Urinary bladder (tissue), 4 donors: ENCODE data around the gene UGT1A8. TPM values are rescaled to one million over a fixed set of nuclear protein-coding genes. Genes with fewer than 3 reads are reported as not detected.
"Not testable (repeated sequence)": the region's sequence is repeated elsewhere in the genome, so short reads cannot be mapped to it uniquely, and the experiment has no call there.

Experiments
- DNase-seq: peaks from one replicate; pipeline ENCODE4 v3.0.0-alpha.2; 2015; ENCODE audit errors: extremely low spot score
- H3K27ac ChIP-seq: one replicate; pipeline ENCODE4 v1.5.1; 2013; ENCODE audit warnings: low read depth, mild to moderate bottlenecking, moderate library complexity
- H3K36me3 ChIP-seq: one replicate; pipeline ENCODE4 v1.6.1; 2013; ENCODE audit warnings: mild to moderate bottlenecking, moderate library complexity; ENCODE audit not compliant: insufficient read depth
- H3K4me1 ChIP-seq: one replicate; pipeline ENCODE4 v1.6.1; 2013; ENCODE audit warnings: mild to moderate bottlenecking, moderate library complexity; ENCODE audit not compliant: insufficient read depth
- H3K4me3 ChIP-seq: one replicate; pipeline ENCODE4 v1.5.1; 2013; ENCODE audit warnings: low read depth, low read length
- WGBS: extraction: QIAGEN DNeasy Blood & Tissue Kit; methylation state at CpG from one replicate; pipeline ENCODE4 v1.1.7; 2013; 5-methylcytosine and 5-hydroxymethylcytosine counted together
- polyA plus RNA-seq: library from polyadenylated mRNA; stranded (reverse); fragments of 200-250 nt; gene quantifications from one replicate; pipeline ENCODE4 v1.2.3, GENCODE V29; 2013
- total RNA-seq: library from RNA; depleted of rRNA; stranded (reverse); fragments of >200 nt; gene quantifications from one replicate; pipeline ENCODE4 v1.2.3, GENCODE V29; 2014
- donor health status: healthy with polysubstance abuse.
- donor health status: healthy.

UGT1A8 gene
- total RNA-seq (0.16 TPM), polyA plus RNA-seq (0.56 TPM)

GRCh38 chr2:233617476-233617875 lies at the start of gene UGT1A8:
Gene UGT1A8, plus strand, starts transcription at chr2:233617633. Its CDS starts 75 bp downstream, at chr2:233617708.
- 74% methylated on average over 5 of the region's 5 CpGs for WGBS
- not testable (repeated sequence) for H3K4me1 ChIP-seq, H3K4me3 ChIP-seq, H3K36me3 ChIP-seq, H3K27ac ChIP-seq, DNase-seq

DNA sequence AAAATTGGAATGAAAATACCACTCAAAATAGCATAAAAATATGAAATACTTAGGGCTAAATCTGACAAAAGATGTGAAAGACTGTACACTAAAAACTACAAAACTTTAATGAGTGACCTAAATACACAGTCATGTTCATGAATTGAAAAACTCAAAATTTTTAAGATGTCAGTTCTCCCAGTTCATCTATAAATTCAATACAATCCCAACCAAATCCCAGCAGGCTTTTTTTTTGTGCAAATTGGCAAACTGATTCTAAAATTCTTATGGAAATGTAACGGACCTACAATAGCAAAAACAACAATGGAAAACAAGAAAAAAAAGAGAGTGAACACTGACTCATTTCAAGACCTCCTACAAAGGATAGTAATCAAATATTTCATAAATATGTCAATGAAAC lies 46.4 kb upstream of the UGT1A8 start:
- Histone ChIP-seq H3K27ac (no peak overlapping the region), H3K4me3 (no peak overlapping the region), H3K36me3 (no peaks in the 10 kb centered on the region), H3K4me1 (no peaks in the 10 kb centered on the region)
- DNase-seq = no peak
- 56% methylated on average over 1 of the region's 1 CpG for WGBS

- Histone ChIP-seq H3K4me1 (no peaks in the 10 kb centered on the region), H3K27ac (no peak overlapping the region), H3K4me3 (no peak overlapping the region), H3K36me3 (no peaks in the 10 kb centered on the region)
- no peak for DNase-seq
- 77% methylated on average over 2 of the region's 2 CpGs for WGBS
Observed at GRCh38 chr2:233571462-233571861, 46.0 kb upstream of the UGT1A8 start.

DNA sequence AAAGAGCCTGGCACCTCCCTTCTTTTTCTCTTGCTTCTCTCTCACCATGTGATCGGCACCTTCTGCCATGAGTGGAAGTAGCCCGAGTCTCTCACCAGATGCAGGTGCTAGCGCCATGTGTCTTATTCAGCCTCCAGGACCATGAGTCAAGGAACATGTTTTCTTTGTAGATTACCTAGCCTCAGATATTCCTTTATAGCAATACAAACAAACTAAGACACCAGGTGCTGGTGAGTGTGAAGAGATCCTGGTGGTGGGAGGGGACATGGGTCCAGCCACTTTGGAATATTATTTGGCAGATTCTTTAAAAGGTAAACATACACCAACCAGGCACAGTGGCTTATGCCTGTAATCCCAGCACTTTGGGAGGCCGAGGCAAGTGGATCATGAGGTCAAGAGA lies 45.0 kb upstream of the UGT1A8 start:
- no peak overlapping the region for H3K4me3 ChIP-seq
- H3K4me1 ChIP-seq = no peaks in the 10 kb centered on the region
- H3K27ac ChIP-seq = no peak overlapping the region
- no peaks in the 10 kb centered on the region for H3K36me3 ChIP-seq
- DNase-seq = no peak
- WGBS = 81% methylated on average over 4 of the region's 4 CpGs

DNA sequence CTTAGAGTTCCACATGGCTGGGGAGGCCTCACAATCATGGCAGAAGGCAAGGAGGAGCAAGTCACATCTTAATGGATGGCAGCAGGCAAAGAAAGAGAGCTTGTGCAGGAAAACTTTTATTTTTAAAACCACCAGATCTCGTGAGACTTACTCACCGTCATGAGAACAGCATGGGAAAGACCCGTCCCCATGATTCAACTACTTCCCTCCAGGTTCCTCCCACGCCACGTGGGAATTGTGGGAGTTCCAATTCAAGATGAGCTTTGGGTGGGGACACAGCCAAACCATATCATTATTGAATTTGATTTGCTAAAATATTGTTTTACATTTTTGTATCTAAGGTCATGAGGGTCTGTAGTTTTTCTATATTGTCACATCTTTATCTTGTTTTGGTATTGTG lies 40.1 kb upstream of the UGT1A8 start:
- WGBS = 61% methylated on average over 5 of the region's 5 CpGs
- not testable (repeated sequence) for H3K4me3 ChIP-seq, DNase-seq, H3K36me3 ChIP-seq, H3K4me1 ChIP-seq, H3K27ac ChIP-seq

- not testable (repeated sequence) for H3K36me3 ChIP-seq, H3K27ac ChIP-seq, H3K4me1 ChIP-seq, H3K4me3 ChIP-seq, DNase-seq
- WGBS = 80% methylated on average over 34 of the region's 35 CpGs
Observed at GRCh38 chr2:233583217-233583965, 34.0 kb upstream of the UGT1A8 start.

DNA sequence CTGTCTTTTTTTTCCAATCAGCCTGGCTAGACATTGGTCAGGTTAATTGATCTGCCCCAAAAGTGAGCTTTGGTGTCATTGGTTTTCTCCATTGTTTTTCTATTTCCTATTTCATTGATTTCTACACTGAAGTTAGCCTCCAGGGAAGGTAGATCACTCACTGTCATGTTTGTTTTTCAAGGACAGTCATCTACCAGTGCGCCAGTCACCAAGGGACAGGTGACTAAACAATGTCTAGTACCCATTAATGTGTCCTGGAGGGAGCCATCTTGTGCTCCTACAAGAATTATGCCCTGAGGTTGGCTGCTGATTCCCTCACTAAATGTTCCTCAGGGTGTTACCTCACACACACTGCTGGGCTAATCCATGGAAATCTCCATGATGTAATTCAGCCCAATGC lies 33.2 kb upstream of the UGT1A8 start:
- H3K36me3 ChIP-seq = no peaks in the 10 kb centered on the region
- 87% methylated on average over 1 of the region's 1 CpG for WGBS
- no peak overlapping the region for H3K4me3 ChIP-seq
- DNase-seq = no peak
- no peak overlapping the region for H3K27ac ChIP-seq
- H3K4me1 ChIP-seq = no peaks in the 10 kb centered on the region

GRCh38 chr2:233588400-233588799 lies 29.0 kb upstream of the UGT1A8 start:
- Histone ChIP-seq H3K4me3 (no peak overlapping the region), H3K36me3 (no peaks in the 10 kb centered on the region), H3K27ac (no peak overlapping the region), H3K4me1 (no peaks in the 10 kb centered on the region)
- no peak for DNase-seq
- WGBS = 81% methylated on average over 2 of the region's 2 CpGs

DNA sequence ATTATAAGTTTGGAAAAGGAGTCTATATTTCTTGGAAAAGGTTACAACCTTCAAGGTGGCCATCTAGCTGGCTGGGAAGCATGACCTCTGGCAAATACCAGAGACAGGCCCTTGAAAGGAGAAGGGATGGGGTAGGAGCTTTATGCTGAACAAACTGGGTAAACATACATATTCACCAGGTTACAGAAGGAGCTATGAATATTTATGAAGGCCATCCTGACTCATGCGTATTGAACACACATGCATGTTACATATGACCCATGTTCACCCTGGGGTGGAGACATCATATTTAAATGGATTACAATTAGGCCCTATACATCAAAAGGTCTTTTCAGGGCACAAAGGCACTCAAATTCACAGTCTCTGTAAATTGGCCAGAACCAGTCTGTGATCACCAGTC lies 24.7 kb upstream of the UGT1A8 start:
- H3K4me1 ChIP-seq, H3K36me3 ChIP-seq, H3K27ac ChIP-seq, H3K4me3 ChIP-seq, DNase-seq: not testable (repeated sequence)
- WGBS = 98% methylated on average over 1 of the region's 1 CpG

- H3K36me3 ChIP-seq = no peaks in the 10 kb centered on the region
- WGBS = 85% methylated on average over 8 of the region's 8 CpGs
- no peak overlapping the region for H3K4me3 ChIP-seq
- H3K4me1 ChIP-seq = no peaks in the 10 kb centered on the region
- H3K27ac ChIP-seq = no peak overlapping the region
- DNase-seq = no peak
Observed at GRCh38 chr2:233593201-233593600, 24.2 kb upstream of the UGT1A8 start.

- Histone ChIP-seq H3K4me3 (no peak overlapping the region), H3K27ac (no peak overlapping the region), H3K36me3 (no peaks in the 10 kb centered on the region), H3K4me1 (no peaks in the 10 kb centered on the region)
- 46% methylated on average over 1 of the region's 1 CpG for WGBS
- DNase-seq = no peak
Observed at GRCh38 chr2:233597522-233597921, 19.9 kb upstream of the UGT1A8 start.

DNA sequence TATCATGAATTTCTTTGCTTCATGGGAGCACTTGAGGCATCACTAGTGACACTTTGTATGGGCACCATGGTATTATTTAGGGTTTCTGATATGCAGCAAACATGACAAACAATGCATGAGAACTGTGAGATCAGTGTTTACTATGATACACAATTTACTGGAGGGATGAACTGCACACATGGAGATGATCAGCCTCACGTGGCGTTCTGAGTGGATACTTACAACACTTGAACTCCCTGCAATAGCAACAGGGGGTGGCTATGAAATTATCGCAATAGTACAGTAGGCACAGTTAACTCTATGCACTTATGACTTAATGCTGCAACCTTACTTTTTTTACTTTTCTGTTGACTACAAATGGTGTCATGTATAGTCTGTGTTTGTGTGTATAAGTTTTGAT lies 18.5 kb upstream of the UGT1A8 start:
- 76% methylated on average over 3 of the region's 3 CpGs for WGBS
- Histone ChIP-seq H3K27ac (no peak overlapping the region), H3K4me1 (no peaks in the 10 kb centered on the region), H3K4me3 (no peak overlapping the region), H3K36me3 (no peaks in the 10 kb centered on the region)
- DNase-seq = no peak

DNA sequence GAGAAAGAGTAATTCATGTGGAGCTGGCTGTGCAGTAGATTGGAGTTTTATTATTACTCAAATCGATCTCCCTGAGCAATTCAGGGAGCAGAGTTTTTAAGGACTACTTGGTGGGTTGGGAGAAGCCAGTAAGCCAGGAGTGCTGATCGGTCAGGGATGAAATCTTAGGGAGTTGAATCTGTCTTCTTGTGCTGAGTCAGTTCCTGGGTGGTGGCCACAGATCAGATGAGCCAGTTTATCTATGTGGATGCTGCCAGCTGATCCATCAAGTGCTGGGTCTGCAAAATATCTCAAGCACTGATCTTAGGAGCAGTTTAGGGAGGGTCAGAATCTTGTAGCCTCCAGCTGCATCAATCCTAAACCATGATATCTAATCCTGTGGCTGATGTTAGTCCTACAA lies 17.0 kb upstream of the UGT1A8 start:
- 59% methylated on average over 2 of the region's 2 CpGs for WGBS

GRCh38 chr2:233602076-233602475 lies 15.4 kb upstream of the UGT1A8 start:
- Histone ChIP-seq H3K36me3 (no peaks in the 10 kb centered on the region), H3K4me1 (no peaks in the 10 kb centered on the region), H3K27ac (no peak overlapping the region), H3K4me3 (no peak overlapping the region)
- 90% methylated on average over 1 of the region's 1 CpG for WGBS
- no peak for DNase-seq

More for the DNA sequence above, 17.0 kb upstream of the UGT1A8 start:
- H3K4me1 ChIP-seq = no peaks in the 10 kb centered on the region
- H3K27ac ChIP-seq = no peak overlapping the region
- no peak for DNase-seq
- no peaks in the 10 kb centered on the region for H3K36me3 ChIP-seq
- no peak overlapping the region for H3K4me3 ChIP-seq

DNA sequence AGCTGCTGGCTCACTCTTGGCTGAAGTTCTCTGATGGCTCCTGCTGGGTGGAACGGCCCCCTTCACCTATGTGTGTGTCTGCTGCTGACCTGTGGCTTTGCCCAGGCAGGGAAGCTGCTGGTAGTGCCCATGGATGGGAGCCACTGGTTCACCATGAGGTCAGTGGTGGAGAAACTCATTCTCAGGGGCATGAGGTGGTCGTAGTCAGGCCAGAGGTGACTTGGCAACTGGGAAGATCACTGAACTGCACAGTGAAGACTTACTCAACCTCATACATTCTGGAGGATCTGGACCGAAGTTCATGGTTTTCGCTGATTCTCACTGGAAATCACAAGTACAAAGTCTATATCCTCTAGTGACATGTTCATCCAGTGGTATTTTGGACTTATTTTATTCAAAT lies 13.9 kb upstream of the UGT1A8 start:
- no peak overlapping the region for H3K27ac ChIP-seq
- no peaks in the 10 kb centered on the region for H3K4me1 ChIP-seq
- H3K4me3 ChIP-seq = no peak overlapping the region
- no peaks in the 10 kb centered on the region for H3K36me3 ChIP-seq
- DNase-seq = no peak
- WGBS = 81% methylated on average over 4 of the region's 4 CpGs
